Measurements from ENCODE around the gene NTSR2.

- TF ChIP-seq POLR2A (IDR thresholded peaks at IDR 0.05) = no peak
- TF ChIP-seq, protein P1, sequence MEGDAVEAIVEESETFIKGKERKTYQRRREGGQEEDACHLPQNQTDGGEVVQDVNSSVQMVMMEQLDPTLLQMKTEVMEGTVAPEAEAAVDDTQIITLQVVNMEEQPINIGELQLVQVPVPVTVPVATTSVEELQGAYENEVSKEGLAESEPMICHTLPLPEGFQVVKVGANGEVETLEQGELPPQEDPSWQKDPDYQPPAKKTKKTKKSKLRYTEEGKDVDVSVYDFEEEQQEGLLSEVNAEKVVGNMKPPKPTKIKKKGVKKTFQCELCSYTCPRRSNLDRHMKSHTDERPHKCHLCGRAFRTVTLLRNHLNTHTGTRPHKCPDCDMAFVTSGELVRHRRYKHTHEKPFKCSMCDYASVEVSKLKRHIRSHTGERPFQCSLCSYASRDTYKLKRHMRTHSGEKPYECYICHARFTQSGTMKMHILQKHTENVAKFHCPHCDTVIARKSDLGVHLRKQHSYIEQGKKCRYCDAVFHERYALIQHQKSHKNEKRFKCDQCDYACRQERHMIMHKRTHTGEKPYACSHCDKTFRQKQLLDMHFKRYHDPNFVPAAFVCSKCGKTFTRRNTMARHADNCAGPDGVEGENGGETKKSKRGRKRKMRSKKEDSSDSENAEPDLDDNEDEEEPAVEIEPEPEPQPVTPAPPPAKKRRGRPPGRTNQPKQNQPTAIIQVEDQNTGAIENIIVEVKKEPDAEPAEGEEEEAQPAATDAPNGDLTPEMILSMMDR (IDR thresholded peaks at IDR 0.05) = no peak
Observed at GRCh38 chr2:11618708-11619062, 51.3 kb downstream of the NTSR2 start.
